Activated CD4-positive, alpha-beta T cell treated with anti-CD3 and anti-CD28 coated beads, Interleukin-2, amount 50 U/mL, for 4 hours (primary cell): Measurements from ENCODE around the gene UBASH3A.

Source experiments
- DNase-seq, 2 experiments: peaks; one replicate each; pipeline ENCODE4 v3.0.0-alpha.2; 2020

Gene UBASH3A

GRCh38 chr21:42434884-42435283 is 31.2 kb downstream of the UBASH3A start:
- DNase-seq, result no peak

GRCh38 chr21:42435401-42435800 is 31.7 kb downstream of the UBASH3A start:
- DNase-seq, result no peak

GRCh38 chr21:42435833-42436232 is 32.1 kb downstream of the UBASH3A start:
- no peak for DNase-seq

DNA sequence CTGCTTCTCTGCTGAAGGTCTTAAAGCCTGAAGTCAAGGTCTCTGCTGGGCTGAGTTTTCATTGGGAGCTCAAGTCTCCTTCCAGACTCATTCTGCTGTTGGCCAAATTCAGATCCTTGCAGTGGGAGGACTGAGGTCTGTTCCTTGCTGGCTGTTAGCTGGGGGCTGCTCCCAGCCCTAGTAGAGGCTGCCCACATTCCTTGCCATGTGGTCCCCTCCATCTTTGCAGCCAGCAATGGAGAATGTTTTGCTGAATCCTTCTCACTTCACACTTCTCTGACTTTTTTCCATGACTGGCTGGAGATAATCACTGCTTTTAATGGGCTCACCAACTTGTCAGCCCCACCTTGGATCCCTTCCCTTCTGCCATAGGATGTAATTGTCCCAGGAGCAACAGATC is 33.2 kb downstream of the UBASH3A start:
- no peak for DNase-seq

DNA sequence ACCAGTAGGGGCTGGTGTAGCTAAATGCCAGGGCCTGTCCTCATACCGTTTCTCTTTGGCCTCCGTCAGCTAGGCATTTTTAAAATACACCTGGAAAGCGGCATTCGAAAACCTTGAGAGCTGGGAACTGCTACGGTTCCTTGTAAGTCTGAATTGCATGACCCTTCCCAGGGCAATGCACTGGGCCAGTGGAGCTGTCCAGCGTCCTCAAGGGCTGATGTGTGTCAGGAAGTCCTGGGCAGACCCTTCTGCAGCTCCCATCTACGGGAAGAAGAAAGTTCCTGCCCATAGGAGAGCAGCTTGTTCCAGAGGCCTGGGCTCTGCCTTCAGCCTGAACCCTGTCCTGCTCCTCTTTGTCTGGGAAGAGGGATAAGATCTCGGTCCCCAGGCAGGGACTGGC is 34.1 kb downstream of the UBASH3A start:
- no peak for DNase-seq

DNA sequence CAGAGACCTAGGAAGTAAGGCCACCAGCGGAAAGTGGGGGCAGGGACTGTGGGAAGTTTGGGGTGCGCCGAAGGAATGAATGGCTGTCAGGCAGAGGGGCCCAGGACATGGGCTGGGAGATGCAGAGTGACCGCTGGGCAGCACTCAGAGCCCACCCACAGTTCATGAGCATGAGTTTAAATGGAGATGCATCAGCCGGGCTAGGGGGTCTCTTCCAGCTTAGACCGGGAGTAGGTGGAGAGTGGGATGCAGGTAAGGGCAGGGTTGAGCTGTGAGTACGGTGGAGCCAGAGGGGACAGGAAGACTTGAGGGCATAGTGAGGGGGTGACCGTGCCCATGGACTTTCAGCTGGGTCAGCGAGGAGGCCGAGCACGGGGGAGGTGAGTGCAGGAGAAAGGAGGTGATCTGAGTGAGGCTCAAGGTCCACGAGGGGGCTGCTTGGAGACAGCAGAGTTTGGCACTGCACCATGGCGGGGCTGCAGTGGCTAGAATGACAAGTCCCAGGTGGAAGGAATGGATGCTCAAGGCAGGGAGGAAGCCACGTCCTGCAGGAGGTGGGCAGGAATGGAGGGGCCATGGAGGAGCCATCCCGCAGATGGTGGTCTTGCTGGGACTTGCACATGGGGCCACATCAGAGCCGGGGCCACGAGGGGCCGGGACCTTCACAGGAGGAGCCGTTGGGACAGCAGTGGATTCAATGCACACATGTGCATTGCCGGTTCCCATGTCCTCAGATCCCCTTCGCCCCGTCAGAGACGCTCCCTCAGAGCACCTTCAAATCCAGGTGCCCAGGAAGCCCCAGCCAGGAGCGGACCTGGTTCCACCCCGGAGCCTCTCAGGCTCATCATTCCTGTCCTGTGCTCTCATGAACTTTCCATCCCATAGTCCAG is 34.9 kb downstream of the UBASH3A start:
- no peak for DNase-seq

- DNase-seq, result peak; percentile 42 to 50
These were observed 35.8 kb downstream of the UBASH3A start for GRCh38 chr21:42439284-42440186.

DNA sequence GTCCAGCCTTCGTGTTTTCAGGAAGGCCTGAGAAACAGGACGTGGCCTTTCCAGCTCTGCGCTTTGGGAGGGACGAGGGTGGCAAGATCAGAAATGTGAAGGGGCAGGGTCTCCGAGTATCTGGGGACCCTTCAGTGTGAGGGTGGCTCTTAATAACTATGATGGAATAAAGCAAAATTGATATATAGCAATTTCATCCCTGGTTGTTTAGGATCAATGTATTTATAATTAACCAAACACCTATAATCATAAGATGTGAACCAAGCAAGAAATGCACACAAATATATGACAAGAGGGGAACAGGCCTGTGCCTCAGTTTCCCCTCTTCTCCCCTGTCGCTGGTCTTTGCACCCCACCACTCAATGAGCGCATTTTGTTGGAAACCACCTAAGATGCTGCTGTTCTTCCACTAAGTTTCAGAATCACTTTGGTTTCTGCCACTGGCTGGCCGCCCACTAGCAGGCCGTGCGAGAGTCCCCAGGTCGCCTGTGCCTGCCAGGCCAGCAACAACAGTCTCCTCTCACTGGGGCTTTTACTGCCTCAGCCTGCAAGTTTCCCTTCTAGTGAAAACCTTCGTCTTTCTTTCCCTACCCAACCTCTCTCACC is 36.6 kb downstream of the UBASH3A start:
- DNase-seq, result no peak

- no peak for DNase-seq
These were observed 38.3 kb downstream of the UBASH3A start for GRCh38 chr21:42441963-42442362.

DNA sequence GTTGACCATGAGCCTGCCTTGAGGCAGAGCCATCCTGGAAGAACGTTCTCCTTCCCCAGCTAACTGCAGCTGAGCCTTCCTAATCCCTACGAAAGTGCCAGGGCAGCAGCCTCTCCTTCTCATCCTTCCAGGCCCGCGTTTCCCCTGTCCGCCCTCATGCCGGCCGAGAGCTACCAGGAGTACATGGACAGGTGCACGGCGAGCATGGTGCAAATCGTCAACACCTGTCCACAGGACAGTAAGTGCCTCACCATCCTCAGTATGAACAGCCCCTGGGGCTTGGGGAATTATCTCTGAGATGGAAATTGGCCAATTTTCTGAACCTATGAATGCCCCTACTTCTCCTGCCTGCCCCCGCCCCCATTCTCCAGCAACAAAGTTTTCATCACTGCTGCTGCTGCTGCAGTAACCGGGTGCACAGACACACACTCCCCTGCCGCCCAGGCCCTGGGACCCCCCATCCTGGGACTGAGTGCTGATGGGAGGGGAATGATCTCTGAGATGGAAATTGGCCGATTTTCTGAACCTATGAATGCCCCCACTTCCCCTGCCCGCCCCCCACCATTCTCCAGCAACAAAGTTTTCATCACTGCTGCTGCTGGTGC is 39.6 kb downstream of the UBASH3A start:
- DNase-seq, result no peak

DNA sequence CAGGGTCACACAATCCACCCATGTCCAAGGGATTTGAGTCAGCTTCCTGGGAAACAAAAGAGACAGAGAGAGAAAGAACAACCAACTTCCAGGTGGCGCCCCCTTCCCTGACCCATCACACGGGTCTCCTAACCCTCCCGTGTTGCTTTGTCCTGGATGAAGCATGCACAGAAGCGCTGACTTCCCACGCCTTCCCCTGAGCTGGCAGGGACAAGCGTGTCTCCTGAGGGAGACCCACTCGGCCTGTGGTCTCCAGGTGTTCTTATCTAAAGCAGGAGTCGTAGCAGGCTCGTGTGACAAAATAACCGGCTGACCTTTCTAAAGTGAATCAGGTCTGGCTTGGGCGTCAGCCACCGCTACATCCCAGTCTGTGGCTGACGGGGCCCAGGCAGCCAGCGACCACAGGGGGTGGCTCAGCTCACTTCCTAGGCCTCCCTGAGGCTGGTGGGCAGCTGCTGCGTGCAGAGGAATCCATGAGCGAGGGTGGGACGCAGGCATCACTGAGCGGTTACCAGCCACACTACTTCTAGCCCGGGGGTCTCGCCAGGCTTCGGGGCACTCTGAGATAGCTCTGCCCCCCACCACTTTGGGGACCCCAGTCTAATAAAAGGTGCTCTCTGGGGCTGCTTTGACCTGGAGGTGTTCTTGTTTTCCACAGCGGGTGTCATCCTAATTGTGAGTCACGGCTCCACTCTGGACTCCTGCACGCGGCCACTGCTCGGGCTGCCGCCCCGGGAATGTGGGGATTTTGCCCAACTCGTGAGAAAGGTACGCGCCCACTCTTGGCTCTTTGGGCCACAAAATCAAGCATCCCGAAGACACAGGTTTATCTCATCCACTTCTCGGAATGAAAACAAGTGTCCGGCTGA is 40.4 kb downstream of the UBASH3A start:
- DNase-seq, result no peak

DNA sequence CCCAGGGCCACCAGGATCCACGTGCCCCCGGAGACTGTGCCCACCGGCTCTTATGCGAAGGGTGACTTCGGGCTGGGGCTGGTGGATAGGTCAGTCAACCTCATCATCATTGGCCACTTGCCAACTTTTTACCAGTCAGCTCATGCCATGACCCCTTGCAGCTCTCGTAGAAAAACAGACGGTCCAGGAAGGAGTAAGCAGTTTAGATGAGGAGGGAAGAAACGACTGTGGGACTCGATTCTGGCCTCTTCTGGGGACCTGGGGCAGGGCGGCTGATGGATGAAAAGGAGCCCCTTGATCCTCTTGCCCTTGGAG is 41.0 kb downstream of the UBASH3A start:
- DNase-seq, result no peak

DNA sequence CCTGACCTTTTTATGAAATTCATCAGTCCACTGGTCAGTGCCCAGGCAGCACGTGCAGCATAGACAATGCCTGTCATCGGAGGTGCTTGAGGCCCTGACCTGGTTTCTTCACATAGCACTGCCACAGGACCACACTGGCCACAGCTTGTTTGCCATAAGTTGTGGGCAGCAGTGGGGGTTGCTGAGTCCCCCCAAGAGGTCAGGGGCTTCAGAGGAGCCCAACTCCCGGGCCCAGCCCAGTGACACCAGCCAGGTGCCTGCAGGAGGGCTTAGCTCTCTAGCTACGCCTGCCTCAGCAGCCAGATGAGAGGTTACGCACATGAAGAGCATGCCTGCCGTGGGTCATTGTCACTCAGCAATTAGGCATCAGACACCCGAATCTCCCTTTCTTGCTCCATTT is 41.6 kb downstream of the UBASH3A start:
- no peak for DNase-seq

DNA sequence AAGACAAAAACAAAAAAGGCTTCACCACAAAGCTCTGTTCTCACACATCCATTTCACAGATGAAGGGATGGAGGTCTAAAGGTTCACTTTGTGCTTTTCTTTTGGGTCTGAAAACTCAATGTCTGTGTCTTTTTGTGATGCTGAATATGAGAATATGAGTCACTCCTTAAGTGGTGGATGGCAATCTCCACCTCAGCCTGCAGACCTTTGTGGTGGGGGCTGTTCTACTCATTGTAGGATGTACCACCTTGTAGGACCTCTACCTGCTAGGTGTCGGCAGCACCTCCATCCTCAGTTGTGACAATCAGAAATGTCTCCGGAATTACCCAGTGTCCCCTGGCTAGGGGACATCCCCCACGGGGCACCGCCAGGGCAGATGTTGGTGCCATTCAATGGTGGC is 42.8 kb downstream of the UBASH3A start:
- DNase-seq, result no peak

GRCh38 chr21:42447182-42447581 is 43.5 kb downstream of the UBASH3A start:
- DNase-seq, result no peak

- DNase-seq, result no peak
These were observed 44.0 kb downstream of the UBASH3A start for GRCh38 chr21:42447732-42448131.

GRCh38 chr21:42448686-42449085 is 45.0 kb downstream of the UBASH3A start:
- DNase-seq, result no peak

DNA sequence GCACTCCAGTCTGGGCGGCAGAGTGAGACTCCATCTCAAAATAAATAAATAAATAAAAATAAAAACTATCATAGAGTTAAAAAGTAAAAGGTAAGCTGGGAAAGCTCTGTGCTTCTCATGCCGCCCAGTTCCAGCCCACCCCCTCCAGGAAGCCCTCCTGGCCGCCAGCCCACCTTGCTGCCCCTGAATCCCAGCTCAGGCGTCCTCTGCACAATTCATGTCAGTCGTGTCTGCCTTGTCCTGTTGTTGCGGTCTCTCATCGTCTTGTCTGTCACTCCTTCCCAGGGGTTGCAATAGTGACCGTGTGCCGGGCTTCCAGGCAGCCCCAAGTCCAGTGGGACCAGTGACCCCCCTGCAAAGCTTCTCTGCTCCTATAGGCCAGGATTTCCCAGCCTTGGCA is 48.2 kb downstream of the UBASH3A start:
- DNase-seq, result no peak

DNA sequence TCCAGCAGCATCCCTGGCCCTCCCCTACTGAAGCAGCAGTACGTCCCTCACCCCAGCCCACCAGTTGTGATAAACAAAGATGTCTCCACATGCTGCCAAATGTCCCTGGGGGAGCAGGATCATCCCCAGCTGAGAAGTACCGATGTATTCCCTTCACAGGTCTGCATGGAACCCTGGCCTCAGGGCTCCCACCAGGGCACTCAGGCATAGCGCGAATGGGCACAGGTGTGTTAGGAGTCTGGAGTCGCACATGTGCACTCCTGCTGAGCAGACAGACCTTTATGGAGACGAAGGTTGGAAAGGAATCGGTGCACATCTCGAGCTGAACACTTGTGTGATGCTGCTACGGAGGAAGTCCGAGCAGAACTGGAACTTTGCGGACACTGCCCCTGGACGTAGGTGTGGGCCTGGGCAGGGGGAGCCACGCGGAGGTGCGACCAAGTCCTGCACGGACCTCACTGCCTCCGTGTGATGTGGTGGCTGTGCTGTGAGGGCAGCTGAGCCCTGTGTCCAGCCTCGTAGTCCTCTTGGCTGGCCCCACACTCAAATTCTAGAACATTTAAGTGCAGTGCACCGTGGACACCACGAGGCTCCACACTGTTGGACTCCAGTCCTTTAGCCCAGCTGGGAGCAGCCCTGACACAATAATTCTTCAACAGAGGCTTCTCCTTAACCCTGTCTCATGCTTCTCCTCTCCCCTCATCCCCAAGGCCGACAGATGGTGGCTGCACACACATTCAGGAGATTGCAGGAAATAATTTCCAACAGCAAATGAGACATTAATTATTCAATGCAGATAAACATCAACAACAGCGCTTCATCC is 48.9 kb downstream of the UBASH3A start:
- no peak for DNase-seq

- no peak for DNase-seq
These were observed 49.7 kb downstream of the UBASH3A start for GRCh38 chr21:42453224-42453985.
